ENCODE measurements around the gene LANCL1.

The LANCL1 gene

GRCh38 chr2:210422366-210422765 is 54.2 kb downstream of the LANCL1 start:
- Histone ChIP-seq H3K36me3 (ENCODE audit: insufficient read depth) (no peaks in the 10 kb centered on the region), H3K27ac (no peak overlapping the region), H3K4me2 (no peak overlapping the region), H3K27me3 (ENCODE audit: insufficient read depth, low read depth) (no peaks in the 10 kb centered on the region), H2AFZ (ENCODE audit: low read depth) (no peak overlapping the region), H3K9ac (no peak overlapping the region), H4K20me1 (ENCODE audit: insufficient read depth) (no peaks in the 10 kb centered on the region), H3K4me3 (IDR thresholded peaks at IDR 0.05; ENCODE audit: insufficient read depth, low read depth, low read length) (no peak overlapping the region), H3K4me1 (ENCODE audit: low read depth, poor library complexity, severe bottlenecking) (no peaks in the 10 kb centered on the region), H3K79me2 (ENCODE audit: insufficient read depth, low read depth) (no peaks in the 10 kb centered on the region)
- no peak for TF ChIP-seq CTCF (conservative IDR thresholded peaks at IDR 0.05; ENCODE audit: low read depth, low read length)

GRCh38 chr2:210421916-210422315 is 54.6 kb downstream of the LANCL1 start:
- no peak overlapping the region for H2AFZ ChIP-seq (ENCODE audit: low read depth)
- no peak overlapping the region for H3K4me3 ChIP-seq (IDR thresholded peaks at IDR 0.05; ENCODE audit: insufficient read depth, low read depth, low read length)
- H3K27ac ChIP-seq = no peak overlapping the region
- no peaks in the 10 kb centered on the region for H3K36me3 ChIP-seq (ENCODE audit: insufficient read depth)
- H3K27me3 ChIP-seq (ENCODE audit: insufficient read depth, low read depth) = no peaks in the 10 kb centered on the region
- no peaks in the 10 kb centered on the region for H4K20me1 ChIP-seq (ENCODE audit: insufficient read depth)
- no peak overlapping the region for H3K9ac ChIP-seq
- H3K4me2 ChIP-seq = no peak overlapping the region
- H3K4me1 ChIP-seq (ENCODE audit: low read depth, poor library complexity, severe bottlenecking) = no peaks in the 10 kb centered on the region
- no peaks in the 10 kb centered on the region for H3K79me2 ChIP-seq (ENCODE audit: insufficient read depth, low read depth)
- TF ChIP-seq CTCF (conservative IDR thresholded peaks at IDR 0.05; ENCODE audit: low read depth, low read length) = no peak

GRCh38 chr2:210412660-210413059 is 63.9 kb downstream of the LANCL1 start:
- Histone ChIP-seq H3K79me2 (ENCODE audit: insufficient read depth, low read depth) (no peaks in the 10 kb centered on the region), H3K27me3 (ENCODE audit: insufficient read depth, low read depth) (no peaks in the 10 kb centered on the region), H3K27ac (no peak overlapping the region), H3K4me1 (ENCODE audit: low read depth, poor library complexity, severe bottlenecking) (no peaks in the 10 kb centered on the region), H4K20me1 (ENCODE audit: insufficient read depth) (no peaks in the 10 kb centered on the region), H3K36me3 (ENCODE audit: insufficient read depth) (no peaks in the 10 kb centered on the region), H2AFZ (ENCODE audit: low read depth) (no peak overlapping the region), H3K4me3 (IDR thresholded peaks at IDR 0.05; ENCODE audit: insufficient read depth, low read depth, low read length) (no peak overlapping the region), H3K9ac (no peak overlapping the region), H3K4me2 (no peak overlapping the region)
- TF ChIP-seq CTCF (conservative IDR thresholded peaks at IDR 0.05; ENCODE audit: low read depth, low read length) = no peak

GRCh38 chr2:210410542-210410941 is 66.0 kb downstream of the LANCL1 start:
- H3K36me3 ChIP-seq (ENCODE audit: insufficient read depth) = no peaks in the 10 kb centered on the region
- H3K9ac ChIP-seq = no peak overlapping the region
- no peak overlapping the region for H3K4me3 ChIP-seq (IDR thresholded peaks at IDR 0.05; ENCODE audit: insufficient read depth, low read depth, low read length)
- no peaks in the 10 kb centered on the region for H4K20me1 ChIP-seq (ENCODE audit: insufficient read depth)
- H3K79me2 ChIP-seq (ENCODE audit: insufficient read depth, low read depth) = no peaks in the 10 kb centered on the region
- no peak overlapping the region for H2AFZ ChIP-seq (ENCODE audit: low read depth)
- TF ChIP-seq CTCF (conservative IDR thresholded peaks at IDR 0.05; ENCODE audit: low read depth, low read length) = no peak
- no peak overlapping the region for H3K27ac ChIP-seq
- no peak overlapping the region for H3K4me2 ChIP-seq
- no peaks in the 10 kb centered on the region for H3K4me1 ChIP-seq (ENCODE audit: low read depth, poor library complexity, severe bottlenecking)
- H3K27me3 ChIP-seq (ENCODE audit: insufficient read depth, low read depth) = no peaks in the 10 kb centered on the region
